Vagina (tissue), 2 donors: ENCODE results near the gene GATAD2A. TPM values are rescaled to one million over a fixed set of nuclear protein-coding genes. Genes with fewer than 3 reads are reported as not detected.

Source experiments
- DNase-seq, 2 donors: peaks; one replicate each; pipeline ENCODE4 v3.0.0-alpha.2; 2017; ENCODE audit errors: extremely low spot score in 2 of 2
- H3K27ac ChIP-seq: fragments of 200-600 bp; sonication (generic); one replicate; pipeline ENCODE4 v1.5.1; 2019
- H3K27me3 ChIP-seq: fragments of 200-600 bp; sonication (generic); one replicate; pipeline ENCODE4 v1.5.1; 2019
- H3K36me3 ChIP-seq, 2 donors: fragments of 200-600 bp; sonication (generic); one replicate each; pipeline ENCODE4 v1.5.1; 2017 to 2019
- H3K4me1 ChIP-seq: fragments of 200-600 bp; sonication (generic); one replicate; pipeline ENCODE4 v1.5.1; 2019
- H3K4me3 ChIP-seq, 2 donors: fragments of 200-600 bp; sonication (generic); 1 replicate in 1 of 2; 2 replicates in 1 of 2; pipeline ENCODE4 v1.5.1; 2016 to 2019
- H3K9me3 ChIP-seq: fragments of 200-600 bp; sonication (generic); one replicate; pipeline ENCODE4 v1.5.1; 2019
- CTCF ChIP-seq, 3 experiments: fragments of 450-650 bp in 2 of 3; fragments of 200-600 bp in 1 of 3; sonication (generic) in 1 of 3; IDR thresholded peaks; one replicate each; pipeline ENCODE4 v1.5.1; 2017 to 2019; ENCODE audit warnings: antibody characterized with exemption in 3 of 3, mild to moderate bottlenecking in 2 of 3, moderate library complexity in 2 of 3
- POLR2A ChIP-seq, 2 donors: fragments of 450-650 bp; IDR thresholded peaks; one replicate each; pipeline ENCODE4 v1.6.1; 2017; ENCODE audit warnings: antibody characterized with exemption in 2 of 2, mild to moderate bottlenecking in 2 of 2, moderate library complexity in 2 of 2
- POLR2AphosphoS5 ChIP-seq, 2 donors: sonication (generic); formaldehyde crosslinking; IDR thresholded peaks; one replicate each; pipeline ENCODE4 v1.9.0; 2017; ENCODE audit warnings: antibody characterized with exemption in 2 of 2, mild to moderate bottlenecking in 2 of 2, low read depth in 1 of 2; ENCODE audit not compliant: insufficient read depth in 1 of 2
- intact Hi-C: fragments of 100-400 bp; cut with DNase I; formaldehyde crosslinking; loops from one replicate; pipeline ENCODE4 v1.15.1; 2023
- total RNA-seq: library from RNA; depleted of rRNA; stranded (reverse); fragments of >200 nt; gene quantifications from one replicate; pipeline ENCODE4 v1.2.3, GENCODE V29; 2016

Gene GATAD2A
- total RNA-seq, 1 donor from 2014 or later = 49.6 TPM

- TF ChIP-seq CTCF (IDR thresholded peaks at IDR 0.05) (no peak), POLR2A (IDR thresholded peaks at IDR 0.05) (no peak), POLR2AphosphoS5 (IDR thresholded peaks at IDR 0.05; ENCODE audit: insufficient read depth in 1 of 2, low read depth in 1 of 2) (no peak)
- Histone ChIP-seq H3K4me3 (no peak overlapping the region), H3K9me3 (no peaks in the 10 kb centered on the region), H3K27ac (no peak overlapping the region), H3K4me1 (peaks cover 6% of the 10 kb centered on the region), H3K36me3 (no peaks in the 10 kb centered on the region), H3K27me3 (no peaks in the 10 kb centered on the region)
- intact Hi-C loops = loop anchor here (10.0 kb wide), 1 partner anchor 406 kb away; no protein-coding TSS in a partner anchor
- DNase-seq = no peak
Observed at GRCh38 chr19:19548915-19549759, 143.7 kb downstream of the GATAD2A start.

- intact Hi-C loops = loop anchor here (10.0 kb wide), 1 partner anchor 405 kb away; no protein-coding TSS in a partner anchor
- Histone ChIP-seq H3K27me3 (no peaks in the 10 kb centered on the region), H3K27ac (no peak overlapping the region)
Observed at GRCh38 chr19:19549804-19550464, 144.5 kb downstream of the GATAD2A start.

GRCh38 chr19:19550485-19550929 lies 145.0 kb downstream of the GATAD2A start:
- H3K27me3 ChIP-seq = no peaks in the 10 kb centered on the region

More at GRCh38 chr19:19549804-19550464, 144.5 kb downstream of the GATAD2A start:
- no peak overlapping the region for H3K4me3 ChIP-seq
- H3K4me1 ChIP-seq = peaks cover 6% of the 10 kb centered on the region
- TF ChIP-seq POLR2AphosphoS5 (IDR thresholded peaks at IDR 0.05; ENCODE audit: insufficient read depth in 1 of 2, low read depth in 1 of 2) = no peak
- TF ChIP-seq POLR2A (IDR thresholded peaks at IDR 0.05) = no peak
- TF ChIP-seq CTCF (IDR thresholded peaks at IDR 0.05) = no peak
- H3K36me3 ChIP-seq = no peaks in the 10 kb centered on the region
- no peaks in the 10 kb centered on the region for H3K9me3 ChIP-seq
- no peak for DNase-seq

GRCh38 chr19:19550972-19551852 lies 145.7 kb downstream of the GATAD2A start:
- Histone ChIP-seq H3K36me3 (no peaks in the 10 kb centered on the region), H3K4me3 (no peak overlapping the region), H3K27me3 (no peaks in the 10 kb centered on the region), H3K27ac (no peak overlapping the region), H3K4me1 (peaks cover 6% of the 10 kb centered on the region), H3K9me3 (no peaks in the 10 kb centered on the region)
- TF ChIP-seq CTCF (IDR thresholded peaks at IDR 0.05) = no peak
- no peak for TF ChIP-seq POLR2AphosphoS5 (IDR thresholded peaks at IDR 0.05; ENCODE audit: insufficient read depth in 1 of 2, low read depth in 1 of 2)
- no peak for TF ChIP-seq POLR2A (IDR thresholded peaks at IDR 0.05)
- DNase-seq = no peak
- intact Hi-C loops = no loop called here

More at GRCh38 chr19:19550485-19550929, 145.0 kb downstream of the GATAD2A start:
- Histone ChIP-seq H3K9me3 (no peaks in the 10 kb centered on the region), H3K27ac (no peak overlapping the region), H3K4me1 (peaks cover 6% of the 10 kb centered on the region), H3K36me3 (no peaks in the 10 kb centered on the region), H3K4me3 (no peak overlapping the region)
- DNase-seq = no peak
- TF ChIP-seq CTCF (IDR thresholded peaks at IDR 0.05) (no peak), POLR2AphosphoS5 (IDR thresholded peaks at IDR 0.05; ENCODE audit: insufficient read depth in 1 of 2, low read depth in 1 of 2) (no peak), POLR2A (IDR thresholded peaks at IDR 0.05) (no peak)
- intact Hi-C loops = no loop called here
